ENCODE results near the gene FLAD1.

FLAD1 gene

GRCh38 chr1:154992721-154993571 lies 9.8 kb downstream of the FLAD1 start:
- DNase-seq, result no peak

- DNase-seq, result no peak
These were observed 10.6 kb downstream of the FLAD1 start, which contains the start of gene LENEP for GRCh38 chr1:154993572-154994268. Gene LENEP, plus strand, starts transcription at chr1:154993586. Its CDS starts 22 bp downstream, at chr1:154993608.

- no peak for DNase-seq
These were observed 11.1 kb downstream of the FLAD1 start for GRCh38 chr1:154994269-154994587.

GRCh38 chr1:154994591-154994990 lies 11.4 kb downstream of the FLAD1 start:
- no peak for DNase-seq

GRCh38 chr1:154995301-154995983 lies 12.3 kb downstream of the FLAD1 start:
- DNase-seq, result peak; percentile 13

GRCh38 chr1:154996966-154997701 lies 14.0 kb downstream of the FLAD1 start:
- DNase-seq, result no peak

- DNase-seq, result no peak
These were observed 15.1 kb downstream of the FLAD1 start for GRCh38 chr1:154998201-154998780.

- DNase-seq, result peak; percentile 14
These were observed 15.8 kb downstream of the FLAD1 start for GRCh38 chr1:154998818-154999570.

GRCh38 chr1:154999571-155000410 lies 16.6 kb downstream of the FLAD1 start:
- no peak for DNase-seq

GRCh38 chr1:155000411-155000725 lies 17.2 kb downstream of the FLAD1 start:
- no peak for DNase-seq

GRCh38 chr1:155000726-155001424 lies 17.7 kb downstream of the FLAD1 start:
- DNase-seq, result peak; percentile 75

- DNase-seq, result no peak
These were observed 18.2 kb downstream of the FLAD1 start for GRCh38 chr1:155001425-155001674.

GRCh38 chr1:155001675-155002463 lies 18.7 kb downstream of the FLAD1 start:
- DNase-seq, result peak; percentile 94

- DNase-seq, result no peak
These were observed 19.5 kb downstream of the FLAD1 start, which contains the start of gene ZBTB7B for GRCh38 chr1:155002464-155003226. Gene ZBTB7B, plus strand, starts transcription at chr1:155002802. Its CDS starts 11,859 bp downstream, at chr1:155014661.

- no peak for DNase-seq
These were observed 20.2 kb downstream of the FLAD1 start for GRCh38 chr1:155003227-155003765.

- DNase-seq, result no peak
These were observed 20.7 kb downstream of the FLAD1 start for GRCh38 chr1:155003766-155004351.

GRCh38 chr1:155004352-155005075 lies 21.4 kb downstream of the FLAD1 start:
- no peak for DNase-seq
